NCI-H2196 treated with DMSO at 0.1 percent for 48 hours (cell line): Measurements from ENCODE around the gene APOL3.
"Not testable (repeated sequence)": the region's sequence is repeated elsewhere in the genome, so short reads cannot be mapped to it uniquely, and the experiment has no call there.

Experiments used
- DNase-seq: peaks from one replicate; lab custom pipeline; 2025; ENCODE audit not compliant: unreplicated experiment; lab: John Stamatoyannopoulos, UW

The APOL3 gene

DNA sequence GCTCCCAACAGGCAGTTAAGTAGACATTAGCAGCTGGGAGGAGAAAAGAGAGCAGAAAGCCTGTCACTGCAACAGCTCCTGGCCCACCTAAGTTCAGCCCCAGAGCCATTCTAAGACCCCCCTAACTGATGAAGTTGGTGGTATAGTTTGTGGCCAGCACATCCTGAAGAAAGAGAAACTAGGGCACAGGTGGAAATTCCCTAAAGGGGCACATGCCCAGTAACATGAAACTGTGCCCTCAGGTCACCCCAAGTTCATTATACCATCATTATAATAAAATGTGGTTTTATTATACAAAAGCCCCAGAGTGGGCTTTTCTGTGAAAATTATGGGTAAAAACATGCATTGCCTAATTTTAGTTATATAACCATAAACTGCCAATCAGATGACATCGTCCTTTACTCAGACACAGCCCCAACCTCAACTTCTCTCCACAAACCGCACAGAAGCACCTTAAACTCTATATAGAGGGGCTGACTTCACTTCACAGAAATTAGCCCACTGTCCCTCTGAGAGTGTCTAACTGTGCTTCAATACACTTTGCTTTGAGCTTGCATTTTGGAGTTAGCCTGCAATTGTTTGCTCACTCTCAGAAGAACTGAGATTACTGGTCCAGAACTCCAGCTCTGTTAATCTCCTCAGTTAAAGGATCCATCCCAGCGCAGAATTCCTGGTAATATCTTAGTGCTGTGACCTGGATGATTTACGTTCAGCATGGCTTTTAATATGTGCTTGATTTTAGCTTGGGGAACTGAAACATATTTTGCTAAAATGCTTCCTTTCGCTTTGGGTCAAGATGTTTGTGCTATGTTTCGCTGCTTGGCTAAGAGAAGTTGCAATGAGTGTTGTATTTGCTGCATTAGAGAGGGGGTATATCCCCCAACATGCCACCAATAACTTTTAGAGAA lies 1.8 kb upstream of the APOL3 start:
- no peak for DNase-seq

DNA sequence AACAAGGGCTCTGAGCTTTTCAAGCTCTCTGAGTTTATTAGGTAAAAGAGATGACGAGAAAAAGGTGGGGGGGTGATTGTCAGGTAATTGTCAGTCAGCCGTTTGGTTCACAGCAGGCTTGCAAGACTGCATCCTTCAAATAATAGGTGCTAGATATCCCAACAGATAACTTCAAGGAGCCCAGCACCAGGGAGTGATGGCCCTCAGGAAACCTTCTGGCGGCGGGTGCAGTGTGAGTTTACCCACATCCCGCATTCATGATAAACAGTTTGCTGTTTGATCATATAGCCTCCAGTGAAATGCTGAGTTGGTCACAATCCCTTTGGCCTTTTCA lies 1.2 kb upstream of the APOL3 start:
- not testable (repeated sequence) for DNase-seq

DNA sequence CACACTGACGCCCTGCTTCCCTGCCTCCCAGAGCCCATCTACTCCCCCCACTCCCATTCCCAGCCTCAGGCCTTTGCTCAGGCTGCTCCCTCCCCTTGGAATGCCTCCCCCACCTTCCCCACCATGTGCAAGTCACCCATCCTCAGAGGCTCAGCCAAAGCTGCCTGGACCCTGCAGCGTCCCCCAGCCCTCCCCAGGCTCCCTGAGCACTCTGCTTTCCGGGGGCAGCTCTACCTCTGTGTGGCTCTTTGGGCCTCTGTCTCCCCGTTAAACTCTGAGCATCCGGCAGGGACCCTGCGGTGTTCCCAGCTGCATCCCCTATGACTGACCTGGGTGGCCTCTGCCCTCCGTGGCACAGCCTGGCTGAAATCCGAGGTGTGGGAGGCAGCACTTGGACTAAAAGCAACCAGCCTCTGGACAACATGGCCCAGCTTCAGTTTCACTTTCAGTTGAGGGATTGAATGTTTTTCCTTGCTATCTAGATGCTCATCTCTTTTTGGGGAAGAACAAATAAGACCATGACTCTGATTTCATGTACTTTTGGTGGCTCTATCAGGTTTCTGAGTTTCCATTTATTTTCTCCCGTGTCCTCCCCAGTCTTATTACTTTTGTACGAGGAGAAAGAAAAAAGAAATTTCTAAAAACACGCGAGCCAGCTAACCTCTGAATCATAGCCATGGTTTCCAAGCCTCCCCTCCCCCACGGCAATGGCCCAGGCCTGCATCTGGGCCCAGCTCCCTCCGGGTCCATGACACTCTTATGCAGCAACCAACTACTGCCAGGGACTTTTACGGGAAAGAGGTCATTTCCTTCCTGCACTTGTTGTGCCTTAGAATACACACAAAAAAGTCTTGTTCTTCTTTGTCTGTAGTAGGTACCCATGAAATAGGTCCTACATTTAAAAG lies 3.8 kb downstream of the APOL3 start:
- peak; percentile 16 for DNase-seq

DNA sequence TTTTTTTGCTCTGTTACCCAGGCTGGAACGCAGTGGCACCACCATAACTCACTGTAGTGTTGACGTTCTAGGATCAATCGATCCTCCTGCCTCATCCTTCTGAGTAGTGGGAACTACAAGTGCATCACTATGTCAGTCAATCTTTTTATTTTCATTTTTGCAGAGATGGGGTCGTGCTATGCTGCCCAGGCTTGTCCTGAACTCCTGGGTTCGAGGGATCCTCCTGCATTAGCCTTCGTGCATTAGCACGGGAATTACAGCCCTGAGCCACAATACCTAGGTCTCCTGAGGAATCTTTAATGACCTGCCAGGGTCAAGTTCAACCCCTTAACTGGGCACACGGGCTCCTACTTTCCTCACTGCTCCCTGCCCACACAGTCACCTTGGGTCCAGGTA lies 4.4 kb downstream of the APOL3 start:
- DNase-seq: no peak

DNA sequence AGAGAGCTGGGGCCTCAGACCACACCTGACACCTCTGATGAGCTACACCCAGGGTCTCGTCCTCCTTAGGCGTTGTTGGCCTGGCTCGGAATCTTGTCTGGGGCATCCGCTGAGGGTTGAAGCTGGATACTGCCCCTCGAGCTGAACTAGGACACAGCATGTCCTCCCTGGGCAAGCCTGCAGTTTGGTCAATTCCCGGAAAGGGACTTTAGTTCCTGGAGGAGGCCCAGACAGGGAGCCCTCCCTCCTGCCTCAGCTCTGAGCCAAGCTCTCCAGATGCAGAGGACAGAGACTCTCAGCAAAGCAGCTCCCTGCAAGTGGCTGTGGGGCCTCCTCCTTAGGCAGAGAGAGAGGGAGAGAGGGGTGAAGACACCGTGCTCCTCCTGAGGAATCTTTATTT lies 4.9 kb downstream of the APOL3 start:
- no peak for DNase-seq

DNA sequence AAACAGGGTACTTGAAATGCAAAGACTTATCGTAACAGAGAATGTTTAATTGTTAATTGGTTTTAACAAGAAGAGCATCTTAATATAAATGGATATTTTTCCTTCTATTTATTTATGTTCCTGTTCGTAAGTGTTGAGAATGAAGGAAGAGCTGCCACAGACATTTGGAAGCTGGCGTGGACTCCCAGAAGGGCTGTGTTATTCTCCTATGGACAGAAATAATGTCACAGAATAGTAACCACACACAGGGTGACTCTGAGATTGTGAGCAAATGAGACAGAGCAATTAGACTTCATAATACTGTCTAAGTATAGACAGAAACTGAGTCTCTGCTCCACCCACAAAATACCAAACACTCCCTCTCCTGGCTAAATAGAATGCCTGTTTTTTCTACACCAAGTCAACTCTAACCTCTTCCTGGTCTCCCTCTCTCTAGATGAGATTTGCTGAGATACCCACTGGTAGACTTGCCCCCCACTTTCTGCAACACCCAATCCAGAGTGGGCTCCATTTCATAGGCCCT lies 6.1 kb downstream of the APOL3 start:
- no peak for DNase-seq

DNA sequence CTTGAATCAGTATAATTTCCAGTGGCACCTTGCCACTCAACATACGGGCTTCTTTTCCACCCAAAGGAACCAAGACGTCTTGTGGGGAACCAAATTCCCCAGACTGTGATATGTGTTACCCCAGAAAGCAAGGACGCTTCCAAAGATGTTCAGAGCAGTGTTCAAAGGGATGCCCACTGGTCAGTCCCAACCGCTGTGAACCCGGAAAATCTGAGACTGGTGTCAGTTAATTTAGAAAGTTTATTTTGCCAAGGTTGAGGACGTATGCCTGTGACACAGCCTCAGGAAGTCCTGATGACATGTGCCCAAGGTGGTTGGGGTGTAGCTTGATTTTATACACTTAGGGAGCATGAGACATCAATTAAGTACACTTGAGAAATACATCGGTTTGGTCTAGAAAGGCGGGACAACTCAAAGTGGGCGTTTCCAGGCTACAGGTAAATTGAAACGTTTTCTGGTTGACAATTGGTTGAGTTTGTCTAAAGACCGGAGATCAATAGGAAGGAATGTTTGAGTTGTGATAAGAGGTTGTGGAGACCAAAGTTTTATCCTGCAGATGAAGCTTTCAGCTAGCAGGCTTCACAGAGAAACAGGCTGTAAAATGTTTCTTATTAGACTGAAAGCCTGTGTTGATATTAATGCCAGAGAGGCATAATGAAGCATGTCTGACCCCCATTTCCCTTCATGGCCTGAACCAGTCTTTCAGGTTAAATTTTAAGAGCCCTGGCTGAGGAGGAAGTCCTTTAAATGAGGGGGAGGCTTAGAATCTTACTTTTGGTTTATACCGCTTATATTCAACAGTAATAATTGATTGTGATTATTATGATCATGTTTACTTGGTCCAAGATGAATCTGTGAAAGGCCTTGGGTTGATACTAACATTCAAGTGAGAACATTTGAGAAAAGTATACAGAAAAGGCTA lies 6.8 kb downstream of the APOL3 start:
- no peak for DNase-seq

DNA sequence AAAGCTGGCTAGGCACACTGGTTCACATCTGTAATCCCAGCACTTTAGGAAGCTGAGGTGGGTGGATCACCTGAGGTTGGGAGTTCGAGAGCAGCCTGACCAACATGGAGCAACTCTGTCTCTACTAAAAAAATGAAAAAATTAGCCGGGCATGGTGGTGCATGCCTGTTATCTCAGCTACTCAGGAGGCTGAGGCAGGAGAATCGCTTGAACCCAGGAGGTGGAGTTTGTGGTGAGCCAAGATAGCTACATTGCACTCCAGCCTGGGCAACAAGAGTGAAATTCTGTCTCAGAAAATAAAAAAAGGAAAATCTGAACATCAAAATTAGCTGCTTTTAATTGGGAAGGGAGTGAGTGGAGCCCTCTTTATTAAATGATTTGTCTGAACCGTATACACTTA lies 7.7 kb downstream of the APOL3 start:
- not testable (repeated sequence) for DNase-seq

DNA sequence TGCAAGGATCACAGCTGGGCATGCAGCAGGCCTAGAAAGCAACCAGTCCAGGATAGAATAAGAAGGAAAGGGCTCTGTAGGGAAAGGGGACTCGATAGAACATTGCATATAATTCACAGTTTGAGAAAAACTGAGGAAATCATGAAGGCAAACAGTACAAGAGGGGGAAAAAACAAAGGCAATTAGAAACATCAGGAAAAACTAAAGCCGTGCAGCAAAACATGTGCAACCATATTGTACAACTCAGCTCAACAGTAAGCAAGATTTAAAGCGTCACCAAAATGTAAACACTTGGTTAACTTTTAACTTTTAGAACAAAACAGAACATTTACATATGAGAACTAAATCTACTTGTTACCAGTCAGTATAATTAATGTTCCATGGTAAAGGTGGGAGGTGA lies 8.5 kb downstream of the APOL3 start:
- DNase-seq: no peak

DNA sequence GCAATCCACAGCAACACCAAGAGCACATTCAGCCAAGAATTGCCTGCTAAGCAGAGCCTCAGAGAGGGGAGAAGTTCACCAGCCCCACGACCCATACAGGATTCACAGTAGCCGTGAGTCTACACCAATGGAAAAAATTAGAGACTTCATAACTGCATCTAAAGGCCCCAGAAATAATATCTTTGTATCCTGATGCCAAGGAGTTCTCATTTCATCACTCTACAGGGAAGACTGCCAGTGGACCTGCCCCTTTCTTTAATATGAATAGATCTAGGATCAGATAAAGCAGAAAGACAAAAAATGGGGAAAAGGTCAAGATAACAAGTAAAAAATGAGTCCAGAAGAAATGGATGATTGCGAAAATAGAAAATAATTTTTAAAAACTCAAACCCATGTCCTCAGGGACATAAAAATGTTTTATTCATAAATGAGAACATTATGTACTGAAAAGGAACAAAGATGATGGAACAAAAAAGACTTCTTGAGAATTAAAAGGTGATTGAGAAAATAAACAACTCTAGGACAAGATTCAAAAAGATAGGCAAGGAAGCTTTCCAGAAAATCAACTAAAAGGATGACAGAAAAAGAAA lies 9.5 kb downstream of the APOL3 start:
- no peak for DNase-seq

DNA sequence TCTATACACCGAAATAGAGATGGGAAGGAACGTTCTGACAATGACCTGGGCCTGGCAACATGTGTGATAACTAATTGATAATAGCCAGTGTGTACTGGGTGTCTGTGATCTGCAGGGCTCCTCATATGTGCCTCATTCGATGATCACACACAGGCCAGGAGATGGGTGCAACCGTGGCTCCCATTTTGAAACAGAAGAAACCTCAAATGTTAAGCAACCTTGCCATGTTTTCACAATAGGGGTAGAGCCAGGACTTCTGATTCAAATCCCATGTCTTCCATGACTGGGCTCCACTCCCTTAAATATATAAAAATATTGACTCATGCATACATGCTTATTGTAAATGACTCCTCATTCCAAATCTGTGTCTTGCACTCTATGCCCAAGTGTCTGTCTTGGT lies 11.1 kb downstream of the APOL3 start:
- DNase-seq: no peak

DNA sequence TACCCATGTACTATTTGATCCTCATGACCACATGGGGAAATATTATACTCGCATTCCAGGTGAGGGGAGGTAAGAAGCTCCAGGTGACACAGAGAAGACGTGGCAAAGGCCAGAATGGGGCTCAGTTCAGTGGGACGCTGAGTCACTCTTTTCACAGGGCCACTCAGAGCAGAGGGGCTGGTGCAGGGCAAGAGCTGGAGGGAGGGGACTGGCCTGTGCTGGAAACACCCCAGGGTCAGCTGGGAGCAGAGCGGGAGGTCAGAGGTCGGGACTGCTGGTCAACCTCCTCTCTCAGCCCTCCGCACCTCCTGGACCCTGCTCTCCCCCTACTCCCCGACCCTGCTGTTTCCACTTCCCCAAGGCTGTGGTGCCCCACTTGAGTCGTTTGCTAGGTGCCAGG lies 12.1 kb downstream of the APOL3 start:
- DNase-seq: no peak

DNA sequence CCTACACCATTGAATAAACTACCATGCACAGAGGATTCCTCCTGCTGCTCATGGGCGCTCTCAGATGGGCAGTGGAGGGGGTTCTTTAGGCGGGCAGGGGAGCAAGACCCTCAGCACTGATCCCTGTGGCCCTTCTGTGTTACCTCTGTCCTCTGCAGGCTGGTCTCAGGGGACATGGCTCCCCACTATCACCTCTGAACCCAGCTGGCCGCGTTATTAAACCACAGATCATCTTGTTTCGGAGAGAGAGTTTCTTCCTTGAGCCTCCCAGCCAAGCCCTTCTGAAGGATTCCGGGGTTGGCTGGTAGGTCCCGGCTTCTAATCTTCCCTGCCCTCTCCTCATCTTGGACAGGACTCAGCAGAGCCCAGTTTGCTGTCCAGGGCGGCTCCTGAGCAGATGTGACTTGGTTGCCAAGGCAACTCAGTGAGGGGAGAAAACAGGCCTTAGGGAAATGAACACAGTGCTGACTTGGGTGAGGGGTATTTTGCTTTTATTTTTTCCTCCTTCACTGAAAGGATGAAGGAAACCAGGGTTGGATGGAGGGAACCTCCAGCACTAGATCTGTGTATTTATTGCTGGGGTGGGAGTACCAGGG lies 13.3 kb downstream of the APOL3 start:
- DNase-seq: no peak

DNA sequence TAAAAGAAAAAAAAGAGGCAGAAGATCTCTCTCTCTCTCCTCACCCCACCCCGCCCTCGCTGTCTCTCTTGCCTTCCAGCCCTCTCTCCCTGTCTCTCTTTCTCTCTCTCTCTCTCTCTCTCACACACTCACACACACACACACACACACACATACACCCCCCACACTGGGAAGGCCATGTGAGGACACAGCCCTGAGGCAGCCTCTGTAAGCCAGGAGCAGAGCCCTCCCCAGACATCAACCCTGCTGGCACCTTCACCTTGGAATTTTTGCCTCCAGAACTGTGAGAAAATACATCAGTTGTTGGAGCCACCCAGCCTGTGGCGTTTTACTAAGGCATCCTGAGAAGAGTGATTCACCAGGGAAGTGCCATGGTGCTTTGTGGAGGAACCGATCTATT lies 14.7 kb downstream of the APOL3 start:
- no peak for DNase-seq

DNA sequence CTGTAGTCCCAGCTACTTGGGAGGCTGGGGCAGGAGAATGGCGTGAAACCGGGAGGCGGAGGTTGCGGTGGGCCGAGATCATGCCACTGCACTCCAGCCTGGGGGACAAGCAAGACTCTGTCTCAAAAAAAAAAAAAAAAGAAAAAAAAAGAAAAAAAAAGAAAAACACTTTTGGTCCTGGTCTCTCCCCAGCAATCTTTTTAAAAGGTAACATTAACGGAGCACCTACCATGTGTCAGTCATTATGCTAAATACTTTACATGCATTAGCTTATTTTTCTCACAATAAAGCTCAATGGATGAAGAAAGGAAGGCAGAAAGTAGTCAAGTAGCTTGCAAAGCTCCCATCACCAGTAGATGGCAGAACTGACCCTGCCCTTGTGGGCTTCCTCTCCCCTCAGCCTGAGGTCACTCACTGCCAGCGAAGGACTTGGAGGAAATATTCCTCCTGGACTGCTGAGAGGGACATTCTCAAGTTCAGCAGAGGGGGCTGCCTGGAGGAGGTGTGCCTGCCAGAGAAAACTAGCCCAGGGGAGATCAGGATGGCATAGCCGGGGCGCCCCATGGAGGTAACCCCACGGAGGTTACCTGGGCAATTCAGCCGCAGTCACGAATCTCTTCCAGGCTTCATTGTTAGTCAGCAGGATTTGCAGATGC lies 15.5 kb downstream of the APOL3 start:
- DNase-seq: no peak

DNA sequence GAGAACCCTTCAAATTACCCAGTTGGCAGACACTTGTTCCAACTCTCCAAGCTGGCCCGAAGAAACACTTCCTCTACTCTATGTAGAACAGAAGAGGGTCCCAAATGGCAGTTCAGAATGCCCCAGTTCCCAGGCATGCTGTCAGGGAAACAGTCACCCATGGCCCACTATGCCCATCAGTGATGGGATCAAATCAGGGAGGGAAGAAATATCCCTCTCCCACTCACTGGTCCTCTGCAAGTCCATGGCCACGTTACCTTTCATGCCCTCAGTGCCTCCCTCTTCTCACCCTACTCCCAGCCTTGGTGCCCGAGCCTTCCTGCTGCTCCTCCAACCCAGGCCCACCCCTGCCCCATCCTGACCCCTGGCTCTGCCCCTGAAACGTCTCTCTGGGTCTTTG lies 16.6 kb downstream of the APOL3 start:
- no peak for DNase-seq

DNA sequence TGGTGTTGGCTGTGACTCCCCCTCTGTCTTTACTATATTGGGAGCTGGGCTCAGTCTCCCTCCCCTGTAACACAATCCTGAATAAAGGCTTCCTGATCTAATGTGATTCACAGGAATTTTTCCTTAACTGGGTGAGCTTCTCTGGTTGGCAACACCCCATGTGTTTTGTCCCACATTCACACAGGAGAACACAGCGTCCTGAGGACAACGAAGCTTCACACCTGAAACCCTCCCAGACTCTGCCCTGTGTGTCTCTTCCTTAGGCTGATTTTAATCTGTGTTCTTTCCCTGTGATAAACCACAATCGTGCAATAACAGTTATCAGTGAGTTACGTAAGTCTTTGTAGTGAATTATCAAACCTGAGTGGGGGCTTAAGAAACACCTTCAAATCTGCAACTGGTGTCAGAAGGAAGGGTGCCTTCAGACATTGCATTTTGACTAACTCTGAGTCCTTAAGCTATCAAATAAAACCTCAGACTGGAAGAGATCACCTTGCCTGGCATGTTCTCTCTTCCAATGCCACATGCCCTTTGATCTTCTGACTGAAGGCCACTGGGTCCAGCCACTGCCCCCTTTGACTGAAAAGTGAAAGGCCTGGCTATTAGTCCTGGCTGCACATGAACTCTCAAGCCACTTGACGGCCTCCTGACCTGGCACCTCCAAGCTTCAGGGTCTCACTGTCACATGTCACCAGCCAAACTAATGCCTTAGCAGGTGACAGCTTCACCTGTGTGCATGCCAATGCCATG lies 17.3 kb downstream of the APOL3 start:
- no peak for DNase-seq

DNA sequence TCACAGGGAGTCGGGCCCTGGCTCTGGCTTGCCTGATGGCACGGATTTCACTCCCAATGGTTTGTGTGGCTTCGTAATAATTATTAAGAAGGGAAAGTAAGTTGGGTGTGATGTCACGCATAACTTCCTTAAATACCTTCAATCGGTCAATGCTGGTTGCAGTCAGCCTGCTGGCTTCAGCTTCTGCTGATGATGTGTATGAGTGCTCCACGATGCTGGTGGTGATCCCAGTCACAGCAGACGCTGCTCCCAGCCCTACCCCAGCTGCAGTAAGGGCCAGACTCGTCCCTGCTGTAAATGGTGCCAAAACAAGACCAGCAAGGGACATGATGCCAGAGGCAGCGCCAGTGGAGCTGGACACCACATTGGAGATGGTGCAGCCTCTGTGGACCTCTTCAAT lies 19.1 kb downstream of the APOL3 start:
- DNase-seq: no peak

DNA sequence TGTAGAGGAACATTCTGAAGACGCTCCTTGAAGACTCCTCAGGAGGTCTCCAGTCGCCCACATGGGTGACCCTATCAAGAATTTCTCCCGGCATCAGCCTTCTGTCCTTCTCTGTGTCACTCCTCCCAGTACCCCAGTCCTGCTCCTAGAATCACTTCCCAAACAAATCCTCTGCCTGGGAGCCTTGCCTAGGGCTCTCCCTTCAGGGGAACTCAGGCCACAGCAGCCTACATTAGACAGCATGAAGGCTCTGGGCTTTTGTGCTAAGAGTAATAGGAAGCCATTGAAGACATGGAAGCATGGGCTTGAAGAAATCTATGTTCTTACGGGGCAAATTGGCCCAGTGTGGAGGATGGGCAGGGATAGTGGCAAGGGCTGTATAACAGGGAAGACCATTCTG lies 21.8 kb downstream of the APOL3 start:
- not testable (repeated sequence) for DNase-seq
